HFF-Myc (cell line): ENCODE results near the gene FBXO24.

Source experiments
- DNase-seq: peaks from one replicate; pipeline ENCODE4 v3.0.0-alpha.2; 2011; ENCODE audit warnings: low read depth; ENCODE audit errors: extremely low read depth
- H3K4me3 ChIP-seq: replicated peaks from 2 replicates; pipeline ENCODE4 v1.5.1; 2011; ENCODE audit warnings: low read depth, mild to moderate bottlenecking, control low read depth, low read length
- TF ChIP-seq, protein P1 (sequence below): IDR thresholded peaks from 2 replicates; pipeline ENCODE4 v1.5.1; 2012; ENCODE audit warnings: mild to moderate bottlenecking, low read depth, low read length, control low read depth; ENCODE audit errors: missing control alignments

FBXO24 gene

DNA sequence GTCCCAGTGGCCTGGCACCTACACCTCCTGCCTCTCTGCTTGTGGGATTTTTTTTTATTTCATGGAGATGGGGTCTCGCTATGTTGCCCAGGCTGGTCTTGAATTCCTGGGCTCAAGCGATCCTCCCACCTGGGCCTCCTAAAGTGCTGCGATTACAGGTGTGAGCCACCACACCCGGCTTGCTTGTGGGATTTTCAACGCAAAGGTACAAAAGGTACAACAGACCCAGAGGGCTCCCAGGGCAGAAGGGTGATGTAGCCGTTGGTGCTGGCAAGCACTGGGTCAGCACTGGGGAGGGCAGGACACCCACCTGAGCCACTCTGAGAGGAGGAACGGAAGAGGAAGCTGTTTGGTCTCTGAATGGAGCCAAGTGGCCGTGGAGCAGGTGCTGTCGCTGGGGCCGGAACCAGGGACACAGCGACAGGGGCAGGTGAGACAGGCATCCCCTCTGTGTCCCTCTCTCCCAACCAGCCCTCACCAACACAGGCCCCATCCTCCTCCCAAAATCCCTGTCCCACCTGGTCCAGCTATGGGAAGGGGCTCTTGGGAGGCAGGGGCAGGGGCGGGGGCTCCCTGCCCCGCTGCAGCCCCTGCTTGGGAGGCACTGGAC is 9.6 kb upstream of the FBXO24 start:
- no peak for DNase-seq
- H3K4me3 ChIP-seq, result no peak overlapping the region
- TF ChIP-seq, protein P1, sequence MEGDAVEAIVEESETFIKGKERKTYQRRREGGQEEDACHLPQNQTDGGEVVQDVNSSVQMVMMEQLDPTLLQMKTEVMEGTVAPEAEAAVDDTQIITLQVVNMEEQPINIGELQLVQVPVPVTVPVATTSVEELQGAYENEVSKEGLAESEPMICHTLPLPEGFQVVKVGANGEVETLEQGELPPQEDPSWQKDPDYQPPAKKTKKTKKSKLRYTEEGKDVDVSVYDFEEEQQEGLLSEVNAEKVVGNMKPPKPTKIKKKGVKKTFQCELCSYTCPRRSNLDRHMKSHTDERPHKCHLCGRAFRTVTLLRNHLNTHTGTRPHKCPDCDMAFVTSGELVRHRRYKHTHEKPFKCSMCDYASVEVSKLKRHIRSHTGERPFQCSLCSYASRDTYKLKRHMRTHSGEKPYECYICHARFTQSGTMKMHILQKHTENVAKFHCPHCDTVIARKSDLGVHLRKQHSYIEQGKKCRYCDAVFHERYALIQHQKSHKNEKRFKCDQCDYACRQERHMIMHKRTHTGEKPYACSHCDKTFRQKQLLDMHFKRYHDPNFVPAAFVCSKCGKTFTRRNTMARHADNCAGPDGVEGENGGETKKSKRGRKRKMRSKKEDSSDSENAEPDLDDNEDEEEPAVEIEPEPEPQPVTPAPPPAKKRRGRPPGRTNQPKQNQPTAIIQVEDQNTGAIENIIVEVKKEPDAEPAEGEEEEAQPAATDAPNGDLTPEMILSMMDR, result no peak

DNA sequence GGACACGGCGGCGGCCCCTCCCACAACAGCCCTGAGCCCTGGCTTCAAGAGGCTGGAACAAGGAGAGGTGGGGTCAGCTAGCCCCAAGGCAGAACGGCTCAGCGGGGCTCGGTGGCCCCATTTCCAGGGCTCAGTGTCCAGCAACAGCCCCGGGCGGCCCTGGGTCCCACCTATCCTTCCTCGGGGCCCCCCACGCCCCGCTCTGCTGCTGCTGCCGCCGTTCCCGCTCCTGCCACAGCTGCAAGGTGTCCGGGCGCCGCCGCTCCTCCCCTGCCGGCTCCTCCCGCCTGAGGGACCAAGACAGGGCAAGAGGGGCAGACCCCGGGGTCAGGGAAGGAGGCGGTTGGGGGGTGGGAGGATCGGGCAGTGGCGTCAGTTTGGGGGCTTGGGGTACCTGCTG is 9.0 kb upstream of the FBXO24 start:
- TF ChIP-seq, protein P1, result no peak
- no peak for DNase-seq
- no peak overlapping the region for H3K4me3 ChIP-seq

DNA sequence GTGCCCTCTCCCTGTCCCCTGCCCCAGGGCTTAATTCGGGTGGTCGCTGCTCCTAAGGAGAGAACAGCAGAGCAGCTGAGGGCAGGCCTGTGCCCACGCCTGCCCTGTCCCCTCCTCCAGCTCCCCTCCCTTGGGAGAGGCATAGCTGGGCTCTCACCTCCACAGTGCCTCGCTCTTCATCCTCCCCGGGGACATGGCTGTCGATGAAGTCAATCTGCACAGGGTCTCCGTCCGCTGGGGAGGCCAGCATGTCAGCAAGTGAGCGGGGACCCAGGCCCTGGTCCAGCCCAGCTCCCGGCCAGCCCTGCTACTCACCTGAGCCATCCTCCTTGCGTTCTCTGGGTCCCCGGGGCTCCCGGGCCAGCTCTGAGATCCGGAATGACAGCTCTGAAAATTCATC is 8.6 kb upstream of the FBXO24 start:
- no peak for DNase-seq
- TF ChIP-seq, protein P1, result no peak
- H3K4me3 ChIP-seq, result no peak overlapping the region

DNA sequence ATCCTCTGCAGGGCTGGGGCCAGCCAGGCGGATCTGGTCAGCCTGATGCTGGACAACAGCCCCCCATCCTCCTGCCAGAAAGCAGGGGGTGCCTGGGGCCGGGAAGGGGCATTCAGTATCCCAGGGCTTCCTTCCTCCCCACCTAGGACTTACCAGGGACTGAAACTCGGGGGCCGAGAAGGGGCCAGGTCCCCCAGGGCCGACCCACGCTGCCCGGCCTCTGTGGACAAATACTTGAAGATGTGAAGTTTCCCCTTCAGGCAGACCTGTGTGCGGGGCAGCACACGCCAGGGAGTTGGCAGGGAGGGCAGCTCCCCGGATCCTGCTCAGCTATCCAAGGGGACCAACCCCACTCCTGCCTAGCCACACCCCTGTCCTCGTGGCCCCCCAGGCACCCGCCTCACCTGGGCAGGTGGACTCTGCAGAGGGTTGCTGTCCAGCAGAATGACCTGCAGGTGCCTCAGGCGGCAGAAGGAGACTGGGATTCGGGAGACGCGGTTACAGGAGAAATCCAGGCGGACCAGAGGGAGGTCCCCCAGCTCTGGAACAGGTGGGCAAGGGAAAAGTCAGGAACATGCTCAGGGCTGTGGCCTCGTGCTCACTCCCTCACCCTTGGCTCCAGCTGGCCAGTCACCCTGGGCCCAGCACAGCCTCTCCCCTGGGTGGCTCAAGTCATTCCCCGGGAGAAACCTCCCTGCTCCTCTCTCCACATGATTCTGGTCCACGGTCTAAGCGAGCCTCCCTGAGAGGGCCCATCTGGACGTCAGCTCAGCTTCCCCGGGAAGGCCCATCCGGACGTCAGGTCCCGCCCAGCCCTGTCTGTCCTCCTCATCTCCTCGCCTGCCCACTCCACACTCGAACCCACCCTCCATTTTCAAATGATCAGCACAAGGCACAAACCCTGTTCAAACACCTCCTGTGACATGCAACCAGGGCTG is 7.6 kb upstream of the FBXO24 start:
- no peak overlapping the region for H3K4me3 ChIP-seq
- TF ChIP-seq, protein P1, result no peak
- no peak for DNase-seq

DNA sequence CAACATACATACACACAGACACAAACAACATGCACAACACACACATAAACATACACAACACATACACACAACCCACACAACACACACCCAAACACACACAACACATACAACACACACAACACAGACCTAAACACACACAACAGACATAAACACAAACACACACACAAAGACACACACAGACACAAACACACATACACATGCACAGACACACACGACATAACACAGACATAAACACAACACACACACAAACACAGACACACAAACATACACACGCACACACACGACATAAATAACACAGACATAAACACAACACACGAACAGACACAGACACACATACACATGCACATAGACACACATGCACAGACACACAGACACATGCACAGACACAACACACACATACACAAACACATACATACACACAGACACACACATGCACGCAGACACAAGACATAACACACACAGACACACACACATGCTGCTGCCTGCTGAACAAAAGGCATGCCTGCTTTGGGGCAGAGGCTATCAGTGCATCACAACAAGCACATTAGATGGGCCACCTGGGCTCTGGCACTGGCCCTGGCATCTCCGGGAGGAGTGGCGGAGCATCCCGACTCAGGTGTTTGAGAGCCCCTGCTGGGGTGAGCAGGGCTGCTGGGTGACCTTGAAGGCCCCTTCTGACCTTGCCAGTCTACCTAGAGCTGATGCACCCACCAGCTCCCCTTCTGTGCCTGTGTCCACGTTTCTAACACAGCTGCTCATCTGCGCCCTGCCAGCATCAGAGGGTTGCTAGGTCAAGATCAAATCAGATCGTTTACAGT is 5.5 kb upstream of the FBXO24 start:
- no peak overlapping the region for H3K4me3 ChIP-seq
- TF ChIP-seq, protein P1, result no peak
- DNase-seq, result no peak

DNA sequence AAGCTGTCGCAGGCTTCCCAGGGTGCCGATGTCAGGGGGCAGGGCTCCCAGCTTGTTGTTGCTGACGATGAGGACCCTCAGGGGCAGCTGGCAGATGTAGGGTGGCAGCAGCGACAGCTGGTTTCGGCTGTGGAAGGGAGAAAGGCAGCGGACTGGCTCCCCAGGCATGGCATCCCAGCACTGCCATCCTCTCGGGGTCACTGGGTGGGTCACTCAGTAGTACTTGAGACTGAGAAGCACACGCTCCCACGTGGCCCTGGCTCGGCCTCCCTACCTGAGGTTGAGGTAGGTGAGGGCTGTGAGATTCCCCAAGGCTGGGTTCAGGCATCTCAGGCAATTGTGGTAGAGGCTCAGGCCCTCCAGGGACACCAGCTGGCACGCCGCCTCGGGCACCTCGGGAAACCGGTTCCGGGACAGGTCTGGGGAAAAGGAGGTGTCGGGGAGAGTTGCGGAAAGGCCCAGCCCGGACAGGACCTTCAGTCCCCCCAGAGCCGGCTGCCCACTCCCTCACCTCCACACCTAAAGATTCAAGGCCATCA is 4.0 kb upstream of the FBXO24 start:
- no peak for DNase-seq
- H3K4me3 ChIP-seq, result no peak overlapping the region
- TF ChIP-seq, protein P1, result no peak
